Left lobe of liver (tissue), 2 donors: ENCODE measurements around the gene LHPP. TPM values are rescaled to one million over a fixed set of nuclear protein-coding genes. Genes with fewer than 3 reads are reported as not detected.
A peak's percentile ranks its signal among the peaks of the same experiment; 100 is the strongest.

Experiments
- ATAC-seq: fragments of 200-7000 bp; cut with Tn5 transposase; one replicate; pipeline ENCODE4 v1.9.1; 2020; ENCODE audit warnings: mild to moderate bottlenecking, moderate library complexity
- DNase-seq: peaks from one replicate; pipeline ENCODE4 v3.0.0-alpha.2; 2020; ENCODE audit warnings: low spot score
- total RNA-seq: library from RNA; stranded (reverse); gene quantifications from one replicate; pipeline ENCODE4 v1.2.1, GENCODE V29; 2021
- donor health status: DM: no; HTN: no; CAD: no; lungs with moderate emphysema.
- donor health status: DM: no; HTN: yes; CAD: no.

LHPP gene
- total RNA-seq, 1 donor from 2014 or later, result 52.0 TPM

GRCh38 chr10:124650820-124651401 is 189.3 kb downstream of the LHPP start:
- no peak for ATAC-seq
- no peak for DNase-seq

GRCh38 chr10:124651402-124651891 is 189.8 kb downstream of the LHPP start:
- ATAC-seq (no peak), DNase-seq (no peak)

GRCh38 chr10:124652200-124652599 is 190.6 kb downstream of the LHPP start:
- ATAC-seq (no peak), DNase-seq (no peak)

- ATAC-seq (no peak), DNase-seq (no peak)
Measured at GRCh38 chr10:124652701-124653100, 191.1 kb downstream of the LHPP start.

DNA sequence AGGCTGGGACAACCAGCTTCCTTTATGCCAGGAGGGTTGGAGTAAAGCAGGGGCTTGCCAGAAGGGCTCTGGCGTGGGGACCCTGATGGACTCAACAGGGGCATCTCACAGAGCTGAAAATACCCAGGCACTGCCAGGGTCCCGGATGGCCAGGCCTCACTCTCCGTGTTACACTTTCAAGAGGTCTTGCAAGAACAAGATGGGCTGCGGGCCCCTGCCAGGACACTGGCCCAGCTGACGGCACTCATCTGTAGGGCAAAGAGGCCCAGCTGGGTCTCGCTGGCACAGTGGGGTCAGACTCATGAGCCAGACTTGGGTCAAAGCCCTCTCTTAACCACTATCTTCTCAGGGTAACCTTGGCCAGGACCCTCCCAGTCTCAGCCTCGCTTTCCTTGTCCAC is 191.7 kb downstream of the LHPP start:
- ATAC-seq, result no peak
- no peak for DNase-seq

- ATAC-seq (peak; percentile 21), DNase-seq (no peak)
Measured at GRCh38 chr10:124653811-124654651, 192.4 kb downstream of the LHPP start.

GRCh38 chr10:124654686-124655085 is 193.1 kb downstream of the LHPP start:
- no peak for DNase-seq

DNA sequence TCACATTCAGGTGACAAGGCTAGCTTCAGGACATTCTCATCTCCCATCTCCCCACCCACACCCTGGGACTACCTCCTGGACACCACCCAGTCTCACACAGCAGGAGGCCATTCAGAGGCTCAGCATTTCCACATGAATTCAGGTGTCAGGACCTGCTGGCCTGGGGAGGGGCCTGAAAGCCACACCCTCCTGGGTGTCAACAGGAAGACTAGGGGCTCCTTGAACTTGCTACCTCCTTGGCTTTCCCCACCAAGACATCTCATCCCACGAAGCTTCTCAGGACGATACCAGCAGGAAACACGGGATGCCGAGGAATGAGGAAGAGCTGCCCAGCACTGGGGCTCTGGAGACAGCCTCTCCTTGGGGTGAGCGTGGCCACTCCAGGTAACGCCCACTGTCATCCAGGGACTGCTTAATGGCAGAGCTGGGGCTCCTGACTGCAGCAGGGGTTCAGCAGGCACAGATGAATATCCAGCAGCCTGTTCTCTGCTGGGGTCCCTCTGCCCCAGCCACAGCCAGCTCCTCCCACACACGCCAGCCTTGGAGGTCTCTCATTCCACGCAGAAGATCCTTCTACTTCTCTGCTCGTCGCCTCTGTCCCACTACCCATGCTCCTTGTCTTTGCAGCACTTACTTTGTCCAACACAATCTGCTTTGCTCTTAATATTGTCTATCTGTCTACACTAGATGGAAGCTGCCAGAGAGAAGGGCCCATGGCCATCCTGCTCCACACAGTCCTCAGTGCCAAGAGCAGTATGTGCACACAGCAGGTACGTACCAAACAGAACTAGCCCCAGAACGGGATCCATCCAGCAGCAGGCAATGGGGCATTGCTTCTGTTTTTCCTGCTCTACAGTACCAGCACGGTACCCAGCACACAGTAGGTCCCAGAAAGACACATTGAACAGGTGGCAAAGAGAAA is 193.8 kb downstream of the LHPP start:
- ATAC-seq (no peak), DNase-seq (no peak)

More at GRCh38 chr10:124654686-124655085, 193.1 kb downstream of the LHPP start:
- no peak for ATAC-seq

DNA sequence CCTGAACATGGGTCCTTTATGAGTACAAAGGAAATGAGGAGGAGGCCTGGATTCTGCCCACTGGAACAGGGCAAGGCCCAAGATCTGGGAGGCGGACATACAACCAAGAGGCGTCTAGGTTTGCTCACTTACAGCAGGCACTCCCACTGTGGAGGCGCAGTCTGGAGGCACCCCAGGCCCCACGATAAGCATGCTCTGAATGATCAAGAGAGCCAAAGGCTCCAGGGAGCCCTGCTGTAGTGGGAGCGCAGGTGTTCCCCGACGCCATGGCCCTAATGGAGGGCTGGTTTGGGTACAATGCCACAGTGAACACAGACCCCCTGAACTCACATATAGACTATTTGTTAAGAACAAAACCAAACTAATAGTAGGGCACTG is 194.5 kb downstream of the LHPP start:
- DNase-seq (no peak), ATAC-seq (no peak)

DNA sequence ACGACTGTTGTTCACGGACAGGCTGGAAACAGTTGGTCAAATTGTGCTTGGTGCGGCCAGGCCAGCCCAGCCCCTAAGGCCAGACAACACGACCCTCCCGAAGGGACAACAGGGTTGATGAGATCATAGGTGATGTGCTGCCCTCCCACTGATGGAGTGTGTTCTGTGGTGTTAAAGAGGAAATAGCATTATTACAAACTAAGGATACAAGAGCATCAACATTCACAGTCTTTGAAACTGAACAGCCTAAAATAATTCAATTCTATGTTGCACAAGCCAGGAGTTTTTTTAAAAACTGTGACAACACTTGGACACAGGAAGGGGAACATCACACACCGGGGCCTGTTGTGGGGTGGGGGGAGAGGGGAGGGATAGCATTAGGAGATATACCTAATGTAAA is 194.9 kb downstream of the LHPP start:
- ATAC-seq (no peak), DNase-seq (no peak)

DNA sequence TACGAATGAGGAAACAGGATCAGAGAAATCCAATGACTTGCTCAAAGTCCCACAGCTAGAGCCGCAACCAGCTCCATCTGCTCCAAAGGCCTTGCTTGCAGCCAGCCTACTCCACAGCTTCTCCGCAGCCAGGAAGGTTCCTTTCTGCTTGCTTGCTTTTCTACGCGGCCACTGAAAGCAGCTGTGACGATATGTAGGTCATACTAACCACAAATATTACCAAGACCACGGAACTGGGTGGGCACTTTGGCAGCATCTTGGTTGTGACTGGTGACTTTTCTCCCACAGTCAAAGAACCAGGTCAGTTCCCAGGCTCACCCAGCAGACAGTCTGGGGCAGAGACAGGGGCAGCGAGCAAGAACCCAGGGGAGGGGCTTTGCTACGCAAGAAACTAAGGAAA is 196.2 kb downstream of the LHPP start:
- ATAC-seq (no peak), DNase-seq (no peak)

DNA sequence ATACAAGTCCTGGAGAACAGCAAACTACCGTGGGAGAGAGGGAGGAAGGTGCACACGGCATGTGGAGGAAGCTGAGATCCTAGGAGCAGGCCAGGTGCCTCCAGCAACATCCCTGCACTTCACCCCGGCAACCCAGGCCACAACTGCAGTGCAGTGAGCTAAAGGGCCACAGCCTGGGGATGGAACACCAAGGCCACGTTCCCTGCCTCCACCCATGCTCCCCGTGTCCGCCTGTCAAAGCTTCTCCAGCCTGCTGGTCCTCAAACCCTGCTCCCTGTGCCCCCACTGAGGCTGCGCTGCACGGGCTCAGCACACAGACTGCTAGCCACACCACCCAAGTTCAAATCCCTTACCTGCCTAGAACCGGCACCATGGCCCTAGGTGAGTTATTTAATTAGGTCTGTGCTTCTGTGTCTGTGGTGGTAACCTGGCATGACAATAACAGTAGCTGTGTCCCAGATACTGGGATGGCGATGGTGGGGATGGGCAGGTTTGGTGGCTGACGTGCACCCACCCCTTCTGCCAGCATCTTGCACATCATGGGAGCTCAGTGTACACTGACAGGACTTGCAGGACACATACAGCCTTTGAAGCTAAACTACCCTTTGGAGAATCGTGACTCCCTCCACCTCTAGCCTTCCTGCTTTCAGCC is 197.1 kb downstream of the LHPP start:
- ATAC-seq (no peak), DNase-seq (no peak)

DNA sequence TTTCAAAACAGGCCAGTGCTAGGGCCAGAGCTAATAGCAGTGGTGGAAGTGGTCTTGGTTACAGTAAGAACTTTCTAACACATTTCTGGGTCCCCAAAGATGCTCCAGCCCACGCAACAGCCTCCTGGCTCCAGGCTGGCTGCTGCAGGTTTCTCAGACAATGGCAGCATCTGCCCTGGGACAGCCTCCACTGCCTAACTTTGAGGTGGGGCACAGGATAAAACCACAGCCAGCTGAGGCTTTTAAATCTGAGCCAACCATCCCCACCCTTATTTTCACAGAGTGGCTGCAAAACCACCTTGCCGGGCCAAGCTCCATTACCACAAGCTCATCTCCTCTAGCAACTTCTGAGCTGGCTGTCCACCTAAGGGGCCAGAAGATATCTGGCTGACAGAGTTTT is 197.8 kb downstream of the LHPP start:
- DNase-seq (no peak), ATAC-seq (no peak)

GRCh38 chr10:124660404-124661125 is 198.9 kb downstream of the LHPP start:
- ATAC-seq, result peak; percentile 77
- no peak for DNase-seq

GRCh38 chr10:124661660-124662180 is 200.1 kb downstream of the LHPP start:
- no peak for DNase-seq

DNA sequence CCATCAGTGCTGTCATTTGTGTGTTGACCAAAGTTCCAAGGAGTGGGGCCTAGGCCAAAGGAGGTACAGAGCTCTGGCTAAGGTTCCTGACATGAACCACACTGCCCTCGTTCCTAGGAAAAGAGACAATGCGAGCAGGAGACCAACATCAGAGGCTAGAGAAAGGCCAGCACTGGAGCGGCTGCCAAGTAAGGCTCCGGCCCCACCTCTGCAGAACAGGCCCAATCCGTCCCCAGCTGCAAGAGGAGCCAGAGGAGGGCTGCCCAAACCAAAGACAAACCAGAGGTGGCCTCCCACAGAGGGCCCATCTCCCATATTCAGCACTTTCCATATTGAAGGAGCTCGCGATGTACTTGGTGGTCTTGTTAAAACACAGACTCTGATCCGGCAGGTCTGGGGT is 201.6 kb downstream of the LHPP start:
- DNase-seq (no peak), ATAC-seq (no peak)

More at GRCh38 chr10:124661660-124662180, 200.1 kb downstream of the LHPP start:
- no peak for ATAC-seq
